Measurements from ENCODE around the gene CCDC146.
"Not testable (repeated sequence)": the region's sequence is repeated elsewhere in the genome, so short reads cannot be mapped to it uniquely, and the experiment has no call there.

- TF ChIP-seq CTCF, POLR2A (IDR thresholded peaks at IDR 0.05): not testable (repeated sequence)
Measured at GRCh38 chr7:77177321-77177904, 55.0 kb downstream of the CCDC146 start.

Data from ovary (tissue), 3 donors.